Neuronal stem cell (in vitro differentiated cells): Measurements from ENCODE around the gene CREBL2. TPM values are rescaled to one million over a fixed set of nuclear protein-coding genes. Genes with fewer than 3 reads are reported as not detected.

ENCODE experiments used
- DNase-seq: peaks from one replicate; pipeline ENCODE4 v3.0.0-alpha.2; 2013; ENCODE audit warnings: low spot score
- H2AFZ ChIP-seq: one replicate; pipeline ENCODE4 v1.6.1; 2013; ENCODE audit warnings: mild to moderate bottlenecking, low read length, inconsistent platforms
- H2AK5ac ChIP-seq: 2 replicates; pipeline ENCODE4 v1.6.1; 2013; ENCODE audit warnings: low read depth, mild to moderate bottlenecking, inconsistent platforms, low read length, moderate library complexity, mixed read lengths
- H2BK120ac ChIP-seq: 2 replicates; pipeline ENCODE4 v1.6.1; 2013; ENCODE audit warnings: low read depth, mild to moderate bottlenecking, inconsistent platforms, low read length, moderate library complexity, mixed read lengths
- H2BK12ac ChIP-seq: one replicate; pipeline ENCODE4 v1.6.1; 2013; ENCODE audit warnings: low read length, inconsistent platforms
- H2BK15ac ChIP-seq: 2 replicates; pipeline ENCODE4 v1.6.1; 2013; ENCODE audit warnings: mild to moderate bottlenecking, low read length, inconsistent platforms, mixed read lengths
- H2BK5ac ChIP-seq: one replicate; pipeline ENCODE4 v1.6.1; 2013; ENCODE audit warnings: inconsistent platforms, mild to moderate bottlenecking, low read length, moderate library complexity
- H3K14ac ChIP-seq: one replicate; pipeline ENCODE4 v1.6.1; 2013; ENCODE audit warnings: low read length, inconsistent platforms
- H3K18ac ChIP-seq: 2 replicates; pipeline ENCODE4 v1.6.1; 2013; ENCODE audit warnings: low read length, inconsistent platforms
- H3K23ac ChIP-seq: 2 replicates; pipeline ENCODE4 v1.6.1; 2013; ENCODE audit warnings: low read depth, mild to moderate bottlenecking, mixed read lengths, low read length, inconsistent platforms; ENCODE audit not compliant: poor library complexity
- H3K27ac ChIP-seq: replicated peaks from 3 replicates; pipeline ENCODE4 v1.5.1; 2013; ENCODE audit warnings: low read length, inconsistent platforms
- H3K27me3 ChIP-seq, 3 experiments: 2 replicates each; pipeline ENCODE4 v1.6.1; 2013; ENCODE audit warnings: low read length in 3 of 3, mild to moderate bottlenecking in 2 of 3, inconsistent platforms in 1 of 3, low read depth in 1 of 3, mixed read lengths in 1 of 3, moderate library complexity in 1 of 3; ENCODE audit not compliant: control insufficient read depth in 3 of 3, insufficient read depth in 3 of 3
- H3K36me3 ChIP-seq, 2 donors: replicated peaks in 1 of 2; 2 replicates each; pipeline ENCODE4 v1.6.1; 2013; ENCODE audit warnings: low read length in 2 of 2; ENCODE audit not compliant: control insufficient read depth in 2 of 2, insufficient read depth in 2 of 2
- H3K4ac ChIP-seq: 2 replicates; pipeline ENCODE4 v1.6.1; 2013; ENCODE audit warnings: inconsistent platforms, mild to moderate bottlenecking, low read length, moderate library complexity
- H3K4me1 ChIP-seq, 2 donors: 1 replicate in 1 of 2; 2 replicates in 1 of 2; pipeline ENCODE4 v1.6.1; 2013; ENCODE audit warnings: low read length in 2 of 2, low read depth in 1 of 2; ENCODE audit not compliant: control insufficient read depth in 2 of 2, insufficient read depth in 1 of 2
- H3K4me2 ChIP-seq: one replicate; pipeline ENCODE4 v1.6.1; 2013; ENCODE audit warnings: mild to moderate bottlenecking, low read length, inconsistent platforms; ENCODE audit not compliant: insufficient read depth, poor library complexity, severe bottlenecking
- H3K4me3 ChIP-seq, 2 donors: 2 replicates each; pipeline ENCODE4 v1.5.1; 2013; ENCODE audit warnings: low read length in 2 of 2, mild to moderate bottlenecking in 2 of 2, inconsistent platforms in 1 of 2, moderate library complexity in 1 of 2
- H3K79me1 ChIP-seq: one replicate; pipeline ENCODE4 v1.6.1; 2013; ENCODE audit warnings: low read depth, mild to moderate bottlenecking, inconsistent platforms, low read length, moderate library complexity
- H3K9ac ChIP-seq: one replicate; pipeline ENCODE4 v1.6.1; 2013; ENCODE audit warnings: mild to moderate bottlenecking, low read depth, low read length, inconsistent platforms; ENCODE audit not compliant: poor library complexity
- H3K9me3 ChIP-seq, 2 donors: replicated peaks in 1 of 2; 2 replicates each; pipeline versions ENCODE3 to v1.6.1; 2013; ENCODE audit warnings: low read length in 2 of 2, mild to moderate bottlenecking in 2 of 2, inconsistent platforms in 1 of 2, low read depth in 1 of 2, mixed read lengths in 1 of 2, moderate library complexity in 1 of 2; ENCODE audit not compliant: control insufficient read depth in 2 of 2, insufficient read depth in 1 of 2
- H4K8ac ChIP-seq: one replicate; pipeline ENCODE4 v1.6.1; 2013; ENCODE audit warnings: low read depth, mild to moderate bottlenecking, inconsistent platforms, low read length, moderate library complexity
- H4K91ac ChIP-seq: one replicate; pipeline ENCODE4 v1.6.1; 2013; ENCODE audit warnings: low read length, low read depth, mild to moderate bottlenecking, inconsistent platforms; ENCODE audit not compliant: poor library complexity
- WGBS, 2 donors: extraction: QIAGEN DNeasy Blood & Tissue Kit; methylation state at CpG; one replicate each; pipeline ENCODE4 v1.1.7; 2013; ENCODE audit warnings: missing lambda C conversion rate in 2 of 2, mixed read lengths in 1 of 2; ENCODE audit not compliant: insufficient read length in 2 of 2, insufficient replicate concordance in 1 of 2; ENCODE audit errors: extremely low coverage in 2 of 2; 5-methylcytosine and 5-hydroxymethylcytosine counted together
- polyA plus RNA-seq, 2 experiments: library from polyadenylated mRNA; stranded (reverse); fragments of 200-250 nt; gene quantifications; one replicate each; pipeline ENCODE4 v1.2.3, GENCODE V29; 2013

The CREBL2 gene, protein sequence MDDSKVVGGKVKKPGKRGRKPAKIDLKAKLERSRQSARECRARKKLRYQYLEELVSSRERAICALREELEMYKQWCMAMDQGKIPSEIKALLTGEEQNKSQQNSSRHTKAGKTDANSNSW
- 19.1 TPM for polyA plus RNA-seq (2013, experiment 1 of 2)
- 18.8 TPM for polyA plus RNA-seq (2013, experiment 2 of 2)

DNA sequence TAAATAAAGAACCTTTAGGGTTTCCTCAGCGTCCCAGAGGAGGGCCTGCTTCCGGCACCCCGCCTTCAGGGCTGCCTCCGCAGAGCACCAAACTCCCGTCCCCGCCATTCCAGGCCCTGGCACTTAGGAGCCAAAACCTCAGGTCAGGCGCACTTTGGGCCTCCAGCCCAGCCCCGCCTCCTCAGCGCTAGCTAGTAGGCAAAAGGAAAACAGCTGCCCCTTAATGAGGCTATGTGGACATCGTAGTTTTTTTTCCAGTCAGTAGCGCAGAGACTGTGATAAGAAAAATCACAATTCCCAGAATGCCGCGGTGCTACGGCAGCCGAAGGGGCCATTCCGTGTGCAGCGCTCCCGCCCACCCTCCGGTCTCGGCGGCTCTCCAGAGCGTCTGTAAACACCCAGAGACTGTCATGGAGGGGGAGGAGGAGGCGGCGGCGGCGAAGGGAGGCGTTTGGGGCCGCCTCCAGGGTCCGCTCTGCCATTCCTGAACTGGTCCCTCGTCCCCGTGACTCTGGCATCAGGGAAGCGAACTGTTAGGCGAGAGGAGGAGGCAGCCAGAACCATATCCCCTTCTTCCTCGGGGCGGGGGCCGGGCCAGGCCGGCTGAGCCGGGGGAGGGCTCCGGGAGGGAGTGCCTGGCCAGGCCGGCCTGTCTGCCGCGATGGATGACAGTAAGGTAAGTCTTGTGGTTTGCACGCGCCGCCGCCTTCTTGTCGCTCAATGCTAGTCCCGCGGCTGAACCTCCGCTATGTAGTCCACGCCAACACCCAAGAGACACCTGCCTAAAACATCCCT is at the start of gene CREBL2:
Gene CREBL2, plus strand, starts transcription at position 365 of the 795 bp plus-strand sequence. Its CDS starts 297 bp downstream, at position 662.
- Histone ChIP-seq H2BK15ac (peak within 1 kb of the TSS; percentile 46), H3K4ac (no peak within 1 kb of the TSS), H3K14ac (no peak within 1 kb of the TSS), H3K27me3 (no peaks in the 10 kb centered on the region), H3K4me3 (peak within 1 kb of the TSS; percentile 77 to 90), H2AK5ac (peak within 1 kb of the TSS; percentile 60), H4K91ac (no peak within 1 kb of the TSS), H3K36me3 (peaks cover 0 to 2% of the 10 kb centered on the region in 2 donors), H4K8ac (no peak within 1 kb of the TSS), H3K4me2 (peak within 1 kb of the TSS; percentile 72), H2BK12ac (no peak within 1 kb of the TSS), H3K9ac (peak within 1 kb of the TSS; percentile 87), H3K9me3 (no peaks in the 10 kb centered on the region), H3K23ac (no peak within 1 kb of the TSS), H3K4me1 (peaks cover 2 to 3% of the 10 kb centered on the region in 2 donors), H3K79me1 (peaks cover 1% of the 10 kb centered on the region), H3K18ac (peak within 1 kb of the TSS; percentile 92), H2AFZ (peak within 1 kb of the TSS; percentile 92), H3K27ac (peak within 1 kb of the TSS; percentile 80), H2BK5ac (peak within 1 kb of the TSS; percentile 79), H2BK120ac (peak within 1 kb of the TSS; percentile 65)
- DNase-seq: peak; percentile 90
- no CpG with 5 or more reads among the region's 51 CpGs for WGBS, 2 donors

DNA sequence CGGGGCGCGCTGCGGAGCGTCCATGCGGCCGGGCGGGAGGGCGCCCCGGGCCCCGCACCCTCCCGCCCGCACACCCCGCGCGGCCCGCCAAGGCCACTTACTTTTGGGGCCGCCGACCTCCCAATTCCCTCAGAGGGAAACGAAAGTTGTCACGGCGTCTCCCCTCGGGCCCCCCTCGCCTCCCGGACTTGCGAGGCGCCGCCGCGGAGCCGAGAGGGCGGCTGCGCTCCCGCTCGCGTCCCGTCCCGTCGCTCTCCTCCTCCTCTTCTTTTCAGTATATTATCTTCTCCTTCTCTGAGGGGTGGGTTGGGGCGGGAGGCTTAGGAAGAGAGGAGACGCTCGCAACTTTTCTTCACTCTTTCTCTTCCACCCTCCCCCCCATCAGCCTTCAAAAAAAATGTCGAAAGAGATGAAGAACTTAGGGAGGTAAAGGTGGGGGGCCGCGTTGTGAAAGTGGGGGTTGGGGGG is 49.6 kb upstream of the CREBL2 start:
- H3K4ac ChIP-seq: no peak overlapping the region
- WGBS, 2 donors: no CpG with 5 or more reads among the region's 45 CpGs
- peaks cover 2 to 5% of the 10 kb centered on the region in 2 donors for H3K9me3 ChIP-seq
- peak overlapping the region; percentile 31 for H2BK120ac ChIP-seq
- H3K4me2 ChIP-seq: peak overlapping the region; percentile 48
- peak overlapping the region; percentile 98 for H3K18ac ChIP-seq
- H2BK15ac ChIP-seq: peak overlapping the region; percentile 97
- H2AK5ac ChIP-seq: no peak overlapping the region
- peak overlapping the region; percentile 88 for H2AFZ ChIP-seq
- H2BK12ac ChIP-seq: no peak overlapping the region
- H4K91ac ChIP-seq: no peak overlapping the region
- H3K36me3 ChIP-seq: no peaks in the 10 kb centered on the region
- no peak overlapping the region for H3K14ac ChIP-seq
- peaks cover 0 to 1% (median 0%) of the 10 kb centered on the region in 3 experiments for H3K27me3 ChIP-seq
- H3K4me3 ChIP-seq: peak overlapping the region; percentile 68 to 99
- peak; percentile 68 for DNase-seq
- no peak overlapping the region for H4K8ac ChIP-seq
- H2BK5ac ChIP-seq: peak overlapping the region; percentile 66
- H3K4me1 ChIP-seq: peaks cover 2 to 7% of the 10 kb centered on the region in 2 donors
- H3K9ac ChIP-seq: peak overlapping the region; percentile 92
- peak overlapping the region; percentile 92 for H3K27ac ChIP-seq
- H3K23ac ChIP-seq: peak overlapping the region; percentile 80
- no peaks in the 10 kb centered on the region for H3K79me1 ChIP-seq

DNA sequence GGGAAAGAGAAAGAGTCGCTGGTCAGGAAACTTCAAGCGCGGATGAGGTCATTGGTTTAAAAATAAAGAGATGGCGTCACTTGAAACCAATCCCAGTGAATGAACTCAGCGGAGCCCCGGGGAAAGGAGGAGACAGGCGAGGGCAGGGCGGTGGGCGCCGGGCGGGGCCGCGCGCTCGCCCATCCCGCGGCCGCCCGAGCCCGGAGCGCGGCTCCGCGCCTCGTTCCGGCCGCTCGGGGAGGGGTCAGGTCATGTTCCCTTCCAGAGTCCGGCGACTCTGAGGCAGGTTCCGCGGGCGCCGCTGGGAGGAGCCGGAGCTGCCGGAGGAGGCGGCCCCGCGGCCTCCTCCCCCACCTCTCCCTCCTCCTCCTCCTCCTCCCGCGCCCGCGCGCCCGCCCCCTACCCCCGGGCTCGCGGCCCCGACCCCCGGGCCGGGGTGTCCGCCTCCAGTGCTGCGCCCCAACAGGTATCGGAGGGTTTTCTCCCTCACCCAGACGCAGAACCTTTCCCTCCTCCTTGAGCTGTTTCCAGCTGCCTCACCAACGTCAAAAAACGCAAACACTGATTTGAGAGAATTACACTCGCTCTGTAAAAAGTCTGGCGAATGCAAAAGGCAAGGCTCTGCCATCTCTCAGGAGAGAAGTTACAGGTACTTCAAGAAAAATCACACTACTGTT is 49.0 kb upstream of the CREBL2 start, which contains the start of gene DUSP16:
Gene DUSP16, minus strand, starts transcription at position 279 of the 677 bp plus-strand sequence. CDS start 41,765 bp downstream, outside the sequence.
- Histone ChIP-seq H3K4me1 (peaks cover 2 to 7% of the 10 kb centered on the region in 2 donors), H3K27me3 (peaks cover 0 to 3% (median 0%) of the 10 kb centered on the region in 3 experiments), H2AK5ac (peak within 1 kb of the TSS; percentile 84), H3K18ac (peak within 1 kb of the TSS; percentile 98), H3K4ac (no peak within 1 kb of the TSS), H2BK12ac (no peak within 1 kb of the TSS), H3K36me3 (no peaks in the 10 kb centered on the region), H3K27ac (peak within 1 kb of the TSS; percentile 92), H2AFZ (peak within 1 kb of the TSS; percentile 96), H3K23ac (peak within 1 kb of the TSS; percentile 80), H3K9ac (peak within 1 kb of the TSS; percentile 92), H2BK120ac (peak within 1 kb of the TSS; percentile 31), H3K9me3 (peaks cover 2 to 5% of the 10 kb centered on the region in 2 donors), H4K91ac (no peak within 1 kb of the TSS), H2BK15ac (peak within 1 kb of the TSS; percentile 97), H3K79me1 (no peaks in the 10 kb centered on the region), H2BK5ac (peak within 1 kb of the TSS; percentile 66), H4K8ac (no peak within 1 kb of the TSS), H3K14ac (no peak within 1 kb of the TSS), H3K4me3 (peak within 1 kb of the TSS; percentile 68 to 99), H3K4me2 (peak within 1 kb of the TSS; percentile 48)
- DNase-seq: peak; percentile 92
- no CpG with 5 or more reads among the region's 59 CpGs for WGBS, 2 donors
